ENCODE measurements around the gene NEDD4L.

NEDD4L gene

GRCh38 chr18:58300867-58301266 is 256.8 kb downstream of the NEDD4L start:
- no peak for DNase-seq

- DNase-seq: no peak
Measured at GRCh38 chr18:58302811-58303210, 258.8 kb downstream of the NEDD4L start.

GRCh38 chr18:58303363-58303762 is 259.3 kb downstream of the NEDD4L start:
- peak; percentile 42 for DNase-seq

- DNase-seq: no peak
Measured at GRCh38 chr18:58305792-58306191, 261.8 kb downstream of the NEDD4L start.

- no peak for DNase-seq
Measured at GRCh38 chr18:58307441-58307840, 263.4 kb downstream of the NEDD4L start.

GRCh38 chr18:58308463-58308862 is 264.4 kb downstream of the NEDD4L start:
- DNase-seq: no peak

GRCh38 chr18:58309099-58309498 is 265.1 kb downstream of the NEDD4L start:
- DNase-seq: no peak

GRCh38 chr18:58309610-58310239 is 265.7 kb downstream of the NEDD4L start:
- no peak for DNase-seq

- peak; percentile 51 for DNase-seq
Measured at GRCh38 chr18:58310517-58310916, 266.5 kb downstream of the NEDD4L start.

- no peak for DNase-seq
Measured at GRCh38 chr18:58311390-58311789, 267.4 kb downstream of the NEDD4L start.

- DNase-seq: no peak
Measured at GRCh38 chr18:58313491-58314032, 269.5 kb downstream of the NEDD4L start.

- no peak for DNase-seq
Measured at GRCh38 chr18:58314284-58314683, 270.3 kb downstream of the NEDD4L start.

GRCh38 chr18:58315041-58315440 is 271.0 kb downstream of the NEDD4L start:
- DNase-seq: no peak

- no peak for DNase-seq
Measured at GRCh38 chr18:58315739-58316215, 271.8 kb downstream of the NEDD4L start.

GRCh38 chr18:58316396-58317342 is 272.6 kb downstream of the NEDD4L start:
- peak; percentile 24 for DNase-seq

GRCh38 chr18:58319719-58320118 is 275.7 kb downstream of the NEDD4L start:
- DNase-seq: no peak

GRCh38 chr18:58320907-58321561 is 277.0 kb downstream of the NEDD4L start:
- DNase-seq: no peak

GRCh38 chr18:58321986-58322385 is 278.0 kb downstream of the NEDD4L start:
- DNase-seq: peak; percentile 82

- DNase-seq: no peak
Measured at GRCh38 chr18:58322464-58322863, 278.4 kb downstream of the NEDD4L start.

- no peak for DNase-seq
Measured at GRCh38 chr18:58323866-58324762, 280.1 kb downstream of the NEDD4L start.

GRCh38 chr18:58324824-58325480 is 280.9 kb downstream of the NEDD4L start:
- no peak for DNase-seq

GRCh38 chr18:58325494-58325893 is 281.5 kb downstream of the NEDD4L start:
- DNase-seq: no peak

Data from CD4-positive, alpha-beta T cell treated with Interleukin-4 for 4 hours (primary cell).